HG03354 (cell line): ENCODE data around the gene PLET1.

Source experiments
- ATAC-seq: cut with Tn5 transposase; IDR thresholded peaks from one replicate; pipeline ENCODE4 v1.9.1; 2021; ENCODE audit warnings: mild to moderate bottlenecking; ENCODE audit not compliant: unreplicated experiment, poor library complexity, severe bottlenecking

Gene PLET1

GRCh38 chr11:112260490-112260889 lies at the start of gene PLET1:
Gene PLET1, minus strand, starts transcription at chr11:112260860. Its CDS starts 271 bp downstream, at chr11:112260589.
- ATAC-seq: no peak

- ATAC-seq: no peak
Observed at GRCh38 chr11:112310419-112310818, 49.8 kb upstream of the PLET1 start.

GRCh38 chr11:112308651-112309050 lies 48.0 kb upstream of the PLET1 start:
- ATAC-seq: no peak

GRCh38 chr11:112307616-112308015 lies 47.0 kb upstream of the PLET1 start:
- ATAC-seq: no peak

GRCh38 chr11:112306230-112306629 lies 45.6 kb upstream of the PLET1 start:
- ATAC-seq: no peak

- no peak for ATAC-seq
Observed at GRCh38 chr11:112304914-112305313, 44.3 kb upstream of the PLET1 start.

- no peak for ATAC-seq
Observed at GRCh38 chr11:112303616-112304015, 43.0 kb upstream of the PLET1 start.

- no peak for ATAC-seq
Observed at GRCh38 chr11:112302226-112302868, 41.7 kb upstream of the PLET1 start.

GRCh38 chr11:112300094-112300786 lies 39.6 kb upstream of the PLET1 start:
- ATAC-seq: no peak

GRCh38 chr11:112298535-112298934 lies 37.9 kb upstream of the PLET1 start:
- no peak for ATAC-seq

- ATAC-seq: no peak
Observed at GRCh38 chr11:112297248-112297866, 36.7 kb upstream of the PLET1 start.

GRCh38 chr11:112296044-112296443 lies 35.4 kb upstream of the PLET1 start:
- no peak for ATAC-seq

GRCh38 chr11:112294688-112295340 lies 34.2 kb upstream of the PLET1 start:
- no peak for ATAC-seq

GRCh38 chr11:112293614-112294013 lies 33.0 kb upstream of the PLET1 start:
- ATAC-seq: no peak

GRCh38 chr11:112292785-112293407 lies 32.2 kb upstream of the PLET1 start:
- ATAC-seq: no peak

GRCh38 chr11:112292188-112292587 lies 31.5 kb upstream of the PLET1 start:
- no peak for ATAC-seq

- no peak for ATAC-seq
Observed at GRCh38 chr11:112291191-112291590, 30.5 kb upstream of the PLET1 start.

- ATAC-seq: no peak
Observed at GRCh38 chr11:112290493-112290850, 29.8 kb upstream of the PLET1 start.

- peak; percentile 96 for ATAC-seq
Observed at GRCh38 chr11:112289588-112290492, 29.2 kb upstream of the PLET1 start.
